Activated CD4-positive, alpha-beta T cell treated with anti-CD3 and anti-CD28 coated beads for 48 hours (primary cell): ENCODE data around the gene RBP4.

Experiments used
- DNase-seq: peaks from one replicate; pipeline ENCODE4 v3.0.0-alpha.2; 2020

The RBP4 gene

GRCh38 chr10:93595378-93596161 is 5.5 kb downstream of the RBP4 start:
- DNase-seq = no peak

GRCh38 chr10:93594518-93594917 is 6.5 kb downstream of the RBP4 start:
- no peak for DNase-seq

- no peak for DNase-seq
Measured at GRCh38 chr10:93593749-93594148, 7.3 kb downstream of the RBP4 start.

GRCh38 chr10:93593254-93593653 is 7.8 kb downstream of the RBP4 start:
- no peak for DNase-seq

GRCh38 chr10:93591065-93591808 is 9.8 kb downstream of the RBP4 start:
- no peak for DNase-seq

GRCh38 chr10:93590638-93591037 is 10.4 kb downstream of the RBP4 start:
- no peak for DNase-seq

- DNase-seq = no peak
Measured at GRCh38 chr10:93589648-93590562, 11.1 kb downstream of the RBP4 start.

- DNase-seq = no peak
Measured at GRCh38 chr10:93584445-93584844, 16.6 kb downstream of the RBP4 start.

- no peak for DNase-seq
Measured at GRCh38 chr10:93580828-93581227, 20.2 kb downstream of the RBP4 start.

- no peak for DNase-seq
Measured at GRCh38 chr10:93579985-93580711, 20.9 kb downstream of the RBP4 start.

- DNase-seq = no peak
Measured at GRCh38 chr10:93579089-93579488, 21.9 kb downstream of the RBP4 start.

GRCh38 chr10:93577565-93577964 is 23.5 kb downstream of the RBP4 start:
- DNase-seq = no peak

GRCh38 chr10:93576888-93577287 is 24.1 kb downstream of the RBP4 start:
- DNase-seq = no peak

- DNase-seq = no peak
Measured at GRCh38 chr10:93573924-93574323, 27.1 kb downstream of the RBP4 start.

GRCh38 chr10:93573051-93573909 is 27.8 kb downstream of the RBP4 start:
- no peak for DNase-seq

GRCh38 chr10:93572606-93573005 is 28.4 kb downstream of the RBP4 start:
- DNase-seq = no peak

GRCh38 chr10:93570383-93570782 is 30.7 kb downstream of the RBP4 start:
- no peak for DNase-seq

GRCh38 chr10:93568105-93568390 is 33.0 kb downstream of the RBP4 start:
- DNase-seq = no peak

GRCh38 chr10:93567277-93568104 is 33.5 kb downstream of the RBP4 start:
- no peak for DNase-seq

- no peak for DNase-seq
Measured at GRCh38 chr10:93566435-93567276, 34.4 kb downstream of the RBP4 start, which contains the start of gene FFAR4. Gene FFAR4 (plus strand): TSS chr10:93566665. CDS start chr10:93566721, 56 bp downstream.
